ENCODE results near the gene FBXO36. TPM values are rescaled to one million over a fixed set of nuclear protein-coding genes. Genes with fewer than 3 reads are reported as not detected.

The FBXO36 gene
- total and polyA plus RNA-seq, 2 of the 13 experiments (the other 11 are each of a cell fraction or from before 2014, with no cell fraction given): 2.8 TPM

DNA sequence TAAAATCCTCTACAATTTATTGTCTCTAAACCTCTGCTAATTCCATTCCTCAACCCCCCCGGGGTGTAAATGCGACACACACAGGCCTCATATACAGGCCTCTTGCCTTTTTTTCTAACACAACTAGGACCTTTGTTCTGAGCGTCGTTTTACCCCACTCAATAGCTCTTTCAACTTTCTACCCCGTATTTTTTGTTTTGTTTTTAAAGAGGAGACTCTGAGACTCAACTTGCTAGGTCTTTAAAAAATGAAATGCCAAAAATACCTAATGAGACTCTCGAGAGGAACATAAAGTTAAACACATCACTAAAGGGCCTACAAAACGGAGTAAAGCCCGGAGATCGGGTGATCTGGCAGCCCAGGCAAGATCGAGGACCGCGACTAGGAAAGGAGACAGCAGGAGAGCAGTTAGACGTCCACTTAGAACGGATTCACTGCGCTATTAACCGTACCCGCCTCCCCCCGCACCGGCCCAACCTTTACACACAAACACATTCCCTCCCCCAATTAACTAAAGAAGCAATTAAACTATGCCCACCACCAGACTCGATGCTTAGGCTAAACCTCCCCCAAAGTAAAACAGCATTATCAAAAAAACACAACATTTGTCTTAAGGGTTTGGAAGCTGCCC is 2.2 kb upstream of the FBXO36 start (continued):
- TF ChIP-seq KDM5A (IDR thresholded peaks at IDR 0.05; ENCODE audit: borderline replicate concordance, low read length) (peak; percentile 45; the same call in 1 of the 2 replicates), DNMT1 (CRISPR knock-in tag; IDR thresholded peaks at IDR 0.05) (no peak), ZNF501 (CRISPR knock-in tag; IDR thresholded peaks at IDR 0.05) (peak; percentile 55; the same call in 1 of the 2 replicates), JUNB (CRISPR knock-in tag; IDR thresholded peaks at IDR 0.05; ENCODE audit: borderline replicate concordance) (no peak), SSRP1 (CRISPR knock-in tag; IDR thresholded peaks at IDR 0.05) (0 out of 2 replicates have a peak, but pooled peaks have one; percentile 37), ZNF543 (CRISPR knock-in tag; IDR thresholded peaks at IDR 0.05) (0 out of 2 replicates have a peak, but pooled peaks have one; percentile 39), SP140L (CRISPR knock-in tag; IDR thresholded peaks at IDR 0.05; ENCODE audit: borderline replicate concordance) (peak; percentile 68; the same call in 1 of the 2 replicates), ZBTB3 (CRISPR knock-in tag; IDR thresholded peaks at IDR 0.05; ENCODE audit: borderline replicate concordance, low read depth) (0 out of 2 replicates have a peak, but pooled peaks have one; percentile 33)
- TF ChIP-seq, protein P1, sequence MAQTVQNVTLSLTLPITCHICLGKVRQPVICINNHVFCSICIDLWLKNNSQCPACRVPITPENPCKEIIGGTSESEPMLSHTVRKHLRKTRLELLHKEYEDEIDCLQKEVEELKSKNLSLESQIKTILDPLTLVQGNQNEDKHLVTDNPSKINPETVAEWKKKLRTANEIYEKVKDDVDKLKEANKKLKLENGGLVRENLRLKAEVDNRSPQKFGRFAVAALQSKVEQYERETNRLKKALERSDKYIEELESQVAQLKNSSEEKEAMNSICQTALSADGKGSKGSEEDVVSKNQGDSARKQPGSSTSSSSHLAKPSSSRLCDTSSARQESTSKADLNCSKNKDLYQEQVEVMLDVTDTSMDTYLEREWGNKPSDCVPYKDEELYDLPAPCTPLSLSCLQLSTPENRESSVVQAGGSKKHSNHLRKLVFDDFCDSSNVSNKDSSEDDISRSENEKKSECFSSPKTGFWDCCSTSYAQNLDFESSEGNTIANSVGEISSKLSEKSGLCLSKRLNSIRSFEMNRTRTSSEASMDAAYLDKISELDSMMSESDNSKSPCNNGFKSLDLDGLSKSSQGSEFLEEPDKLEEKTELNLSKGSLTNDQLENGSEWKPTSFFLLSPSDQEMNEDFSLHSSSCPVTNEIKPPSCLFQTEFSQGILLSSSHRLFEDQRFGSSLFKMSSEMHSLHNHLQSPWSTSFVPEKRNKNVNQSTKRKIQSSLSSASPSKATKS (CRISPR knock-in tag; IDR thresholded peaks at IDR 0.05): 0 out of 2 replicates have a peak, but pooled peaks have one; percentile 4
- TF ChIP-seq, protein P2, sequence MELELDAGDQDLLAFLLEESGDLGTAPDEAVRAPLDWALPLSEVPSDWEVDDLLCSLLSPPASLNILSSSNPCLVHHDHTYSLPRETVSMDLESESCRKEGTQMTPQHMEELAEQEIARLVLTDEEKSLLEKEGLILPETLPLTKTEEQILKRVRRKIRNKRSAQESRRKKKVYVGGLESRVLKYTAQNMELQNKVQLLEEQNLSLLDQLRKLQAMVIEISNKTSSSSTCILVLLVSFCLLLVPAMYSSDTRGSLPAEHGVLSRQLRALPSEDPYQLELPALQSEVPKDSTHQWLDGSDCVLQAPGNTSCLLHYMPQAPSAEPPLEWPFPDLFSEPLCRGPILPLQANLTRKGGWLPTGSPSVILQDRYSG (CRISPR knock-in tag; IDR thresholded peaks at IDR 0.05): no peak
- TF ChIP-seq, protein P3, sequence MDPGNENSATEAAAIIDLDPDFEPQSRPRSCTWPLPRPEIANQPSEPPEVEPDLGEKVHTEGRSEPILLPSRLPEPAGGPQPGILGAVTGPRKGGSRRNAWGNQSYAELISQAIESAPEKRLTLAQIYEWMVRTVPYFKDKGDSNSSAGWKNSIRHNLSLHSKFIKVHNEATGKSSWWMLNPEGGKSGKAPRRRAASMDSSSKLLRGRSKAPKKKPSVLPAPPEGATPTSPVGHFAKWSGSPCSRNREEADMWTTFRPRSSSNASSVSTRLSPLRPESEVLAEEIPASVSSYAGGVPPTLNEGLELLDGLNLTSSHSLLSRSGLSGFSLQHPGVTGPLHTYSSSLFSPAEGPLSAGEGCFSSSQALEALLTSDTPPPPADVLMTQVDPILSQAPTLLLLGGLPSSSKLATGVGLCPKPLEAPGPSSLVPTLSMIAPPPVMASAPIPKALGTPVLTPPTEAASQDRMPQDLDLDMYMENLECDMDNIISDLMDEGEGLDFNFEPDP (CRISPR knock-in tag; conservative IDR thresholded peaks at IDR 0.05): 0 out of 2 replicates have a peak, but pooled peaks have one; percentile 18
- TF ChIP-seq, protein P4, sequence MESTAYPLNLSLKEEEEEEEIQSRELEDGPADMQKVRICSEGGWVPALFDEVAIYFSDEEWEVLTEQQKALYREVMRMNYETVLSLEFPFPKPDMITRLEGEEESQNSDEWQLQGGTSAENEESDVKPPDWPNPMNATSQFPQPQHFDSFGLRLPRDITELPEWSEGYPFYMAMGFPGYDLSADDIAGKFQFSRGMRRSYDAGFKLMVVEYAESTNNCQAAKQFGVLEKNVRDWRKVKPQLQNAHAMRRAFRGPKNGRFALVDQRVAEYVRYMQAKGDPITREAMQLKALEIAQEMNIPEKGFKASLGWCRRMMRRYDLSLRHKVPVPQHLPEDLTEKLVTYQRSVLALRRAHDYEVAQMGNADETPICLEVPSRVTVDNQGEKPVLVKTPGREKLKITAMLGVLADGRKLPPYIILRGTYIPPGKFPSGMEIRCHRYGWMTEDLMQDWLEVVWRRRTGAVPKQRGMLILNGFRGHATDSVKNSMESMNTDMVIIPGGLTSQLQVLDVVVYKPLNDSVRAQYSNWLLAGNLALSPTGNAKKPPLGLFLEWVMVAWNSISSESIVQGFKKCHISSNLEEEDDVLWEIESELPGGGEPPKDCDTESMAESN (CRISPR knock-in tag; conservative IDR thresholded peaks at IDR 0.05): no peak
- TF ChIP-seq, protein P5, sequence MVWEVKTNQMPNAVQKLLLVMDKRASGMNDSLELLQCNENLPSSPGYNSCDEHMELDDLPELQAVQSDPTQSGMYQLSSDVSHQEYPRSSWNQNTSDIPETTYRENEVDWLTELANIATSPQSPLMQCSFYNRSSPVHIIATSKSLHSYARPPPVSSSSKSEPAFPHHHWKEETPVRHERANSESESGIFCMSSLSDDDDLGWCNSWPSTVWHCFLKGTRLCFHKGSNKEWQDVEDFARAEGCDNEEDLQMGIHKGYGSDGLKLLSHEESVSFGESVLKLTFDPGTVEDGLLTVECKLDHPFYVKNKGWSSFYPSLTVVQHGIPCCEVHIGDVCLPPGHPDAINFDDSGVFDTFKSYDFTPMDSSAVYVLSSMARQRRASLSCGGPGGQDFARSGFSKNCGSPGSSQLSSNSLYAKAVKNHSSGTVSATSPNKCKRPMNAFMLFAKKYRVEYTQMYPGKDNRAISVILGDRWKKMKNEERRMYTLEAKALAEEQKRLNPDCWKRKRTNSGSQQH (CRISPR knock-in tag; IDR thresholded peaks at IDR 0.05; ENCODE audit: low read depth): 0 out of 2 replicates have a peak, but pooled peaks have one; percentile 32
- TF ChIP-seq, protein P6, sequence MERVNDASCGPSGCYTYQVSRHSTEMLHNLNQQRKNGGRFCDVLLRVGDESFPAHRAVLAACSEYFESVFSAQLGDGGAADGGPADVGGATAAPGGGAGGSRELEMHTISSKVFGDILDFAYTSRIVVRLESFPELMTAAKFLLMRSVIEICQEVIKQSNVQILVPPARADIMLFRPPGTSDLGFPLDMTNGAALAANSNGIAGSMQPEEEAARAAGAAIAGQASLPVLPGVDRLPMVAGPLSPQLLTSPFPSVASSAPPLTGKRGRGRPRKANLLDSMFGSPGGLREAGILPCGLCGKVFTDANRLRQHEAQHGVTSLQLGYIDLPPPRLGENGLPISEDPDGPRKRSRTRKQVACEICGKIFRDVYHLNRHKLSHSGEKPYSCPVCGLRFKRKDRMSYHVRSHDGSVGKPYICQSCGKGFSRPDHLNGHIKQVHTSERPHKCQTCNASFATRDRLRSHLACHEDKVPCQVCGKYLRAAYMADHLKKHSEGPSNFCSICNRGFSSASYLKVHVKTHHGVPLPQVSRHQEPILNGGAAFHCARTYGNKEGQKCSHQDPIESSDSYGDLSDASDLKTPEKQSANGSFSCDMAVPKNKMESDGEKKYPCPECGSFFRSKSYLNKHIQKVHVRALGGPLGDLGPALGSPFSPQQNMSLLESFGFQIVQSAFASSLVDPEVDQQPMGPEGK (CRISPR knock-in tag; IDR thresholded peaks at IDR 0.05): peak; percentile 32
- TF ChIP-seq, protein P7, sequence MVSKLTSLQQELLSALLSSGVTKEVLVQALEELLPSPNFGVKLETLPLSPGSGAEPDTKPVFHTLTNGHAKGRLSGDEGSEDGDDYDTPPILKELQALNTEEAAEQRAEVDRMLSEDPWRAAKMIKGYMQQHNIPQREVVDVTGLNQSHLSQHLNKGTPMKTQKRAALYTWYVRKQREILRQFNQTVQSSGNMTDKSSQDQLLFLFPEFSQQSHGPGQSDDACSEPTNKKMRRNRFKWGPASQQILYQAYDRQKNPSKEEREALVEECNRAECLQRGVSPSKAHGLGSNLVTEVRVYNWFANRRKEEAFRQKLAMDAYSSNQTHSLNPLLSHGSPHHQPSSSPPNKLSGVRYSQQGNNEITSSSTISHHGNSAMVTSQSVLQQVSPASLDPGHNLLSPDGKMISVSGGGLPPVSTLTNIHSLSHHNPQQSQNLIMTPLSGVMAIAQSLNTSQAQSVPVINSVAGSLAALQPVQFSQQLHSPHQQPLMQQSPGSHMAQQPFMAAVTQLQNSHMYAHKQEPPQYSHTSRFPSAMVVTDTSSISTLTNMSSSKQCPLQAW (CRISPR knock-in tag; IDR thresholded peaks at IDR 0.05): peak; percentile 32; the same call in 1 of the 2 replicates

Data from HepG2 (cell line).